ENCODE data around the gene ZBTB4. TPM values are rescaled to one million over a fixed set of nuclear protein-coding genes. Genes with fewer than 3 reads are reported as not detected.
A peak's percentile ranks its signal among the peaks of the same experiment; 100 is the strongest.

The ZBTB4 gene
- total and polyA plus RNA-seq, 9 of the 15 experiments (the other 6 are each of a cell fraction or from before 2014, with no cell fraction given): 0.92 to 6.9 (median 3.3) TPM

DNA sequence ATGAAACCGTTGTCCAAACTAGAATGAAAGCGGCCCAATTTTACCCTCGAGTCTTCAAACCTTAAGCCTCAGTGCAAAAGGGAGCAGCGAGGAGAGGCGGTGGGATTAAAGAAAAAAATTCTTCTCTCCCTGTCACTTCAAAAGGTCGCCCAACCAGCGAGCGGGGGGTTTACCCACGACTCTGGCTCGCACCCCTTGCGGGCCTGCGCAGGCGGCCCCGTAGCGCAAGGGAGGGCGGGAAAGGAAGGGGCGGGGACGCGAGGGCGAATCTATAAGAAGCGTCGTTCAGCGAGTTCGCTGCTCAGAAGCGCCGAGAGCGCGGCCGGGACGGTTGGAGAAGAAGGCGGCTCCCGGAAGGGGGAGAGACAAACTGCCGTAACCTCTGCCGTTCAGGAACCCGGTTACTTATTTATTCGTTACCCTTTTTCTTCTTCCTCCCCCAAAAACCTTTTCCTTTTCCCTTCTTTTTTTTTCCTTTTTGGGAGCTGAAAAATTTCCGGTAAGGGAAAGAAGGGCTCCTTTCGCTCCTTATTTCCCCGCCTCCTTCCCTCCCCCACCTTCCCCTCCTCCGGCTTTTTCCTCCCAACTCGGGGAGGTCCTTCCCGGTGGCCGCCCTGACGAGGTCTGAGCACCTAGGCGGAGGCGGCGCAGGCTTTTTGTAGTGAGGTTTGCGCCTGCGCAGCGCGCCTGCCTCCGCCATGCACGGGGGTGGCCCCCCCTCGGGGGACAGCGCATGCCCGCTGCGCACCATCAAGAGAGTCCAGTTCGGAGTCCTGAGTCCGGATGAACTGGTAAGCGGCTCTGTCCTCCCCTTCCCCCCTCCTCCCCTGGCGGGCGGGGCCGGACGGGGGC lies 4.9 kb upstream of the ZBTB4 start, which contains the start of gene POLR2A (continued):
- TF ChIP-seq, protein P1, sequence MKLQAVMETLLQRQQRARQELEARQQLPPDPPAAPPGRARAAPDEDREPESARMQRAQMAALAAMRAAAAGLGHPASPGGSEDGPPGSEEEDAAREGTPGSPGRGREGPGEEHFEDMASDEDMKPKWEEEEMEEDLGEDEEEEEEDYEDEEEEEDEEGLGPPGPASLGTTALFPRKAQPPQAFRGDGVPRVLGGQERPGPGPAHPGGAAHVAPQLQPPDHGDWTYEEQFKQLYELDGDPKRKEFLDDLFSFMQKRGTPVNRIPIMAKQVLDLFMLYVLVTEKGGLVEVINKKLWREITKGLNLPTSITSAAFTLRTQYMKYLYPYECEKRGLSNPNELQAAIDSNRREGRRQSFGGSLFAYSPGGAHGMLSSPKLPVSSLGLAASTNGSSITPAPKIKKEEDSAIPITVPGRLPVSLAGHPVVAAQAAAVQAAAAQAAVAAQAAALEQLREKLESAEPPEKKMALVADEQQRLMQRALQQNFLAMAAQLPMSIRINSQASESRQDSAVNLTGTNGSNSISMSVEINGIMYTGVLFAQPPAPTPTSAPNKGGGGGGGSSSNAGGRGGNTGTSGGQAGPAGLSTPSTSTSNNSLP (IDR thresholded peaks at IDR 0.05; ENCODE audit: borderline replicate concordance, low read depth, low read length): no peak; the same call in 1 of the 2 replicates
- no peak for TF ChIP-seq HMG20B (CRISPR knock-in tag; IDR thresholded peaks at IDR 0.05)
- TF ChIP-seq, protein P2, sequence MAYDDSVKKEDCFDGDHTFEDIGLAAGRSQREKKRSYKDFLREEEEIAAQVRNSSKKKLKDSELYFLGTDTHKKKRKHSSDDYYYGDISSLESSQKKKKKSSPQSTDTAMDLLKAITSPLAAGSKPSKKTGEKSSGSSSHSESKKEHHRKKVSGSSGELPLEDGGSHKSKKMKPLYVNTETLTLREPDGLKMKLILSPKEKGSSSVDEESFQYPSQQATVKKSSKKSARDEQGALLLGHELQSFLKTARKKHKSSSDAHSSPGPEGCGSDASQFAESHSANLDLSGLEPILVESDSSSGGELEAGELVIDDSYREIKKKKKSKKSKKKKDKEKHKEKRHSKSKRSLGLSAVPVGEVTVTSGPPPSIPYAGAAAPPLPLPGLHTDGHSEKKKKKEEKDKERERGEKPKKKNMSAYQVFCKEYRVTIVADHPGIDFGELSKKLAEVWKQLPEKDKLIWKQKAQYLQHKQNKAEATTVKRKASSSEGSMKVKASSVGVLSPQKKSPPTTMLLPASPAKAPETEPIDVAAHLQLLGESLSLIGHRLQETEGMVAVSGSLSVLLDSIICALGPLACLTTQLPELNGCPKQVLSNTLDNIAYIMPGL (CRISPR knock-in tag; IDR thresholded peaks at IDR 0.05): peak; percentile 29; the same call in 1 of the 2 replicates
- no peak for TF ChIP-seq CEBPB (tag; IDR thresholded peaks at IDR 0.05)
- TF ChIP-seq, protein P3, sequence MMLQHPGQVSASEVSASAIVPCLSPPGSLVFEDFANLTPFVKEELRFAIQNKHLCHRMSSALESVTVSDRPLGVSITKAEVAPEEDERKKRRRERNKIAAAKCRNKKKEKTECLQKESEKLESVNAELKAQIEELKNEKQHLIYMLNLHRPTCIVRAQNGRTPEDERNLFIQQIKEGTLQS (IDR thresholded peaks at IDR 0.05): no peak
- TF ChIP-seq, protein P3 (CRISPR knock-in tag; conservative IDR thresholded peaks at IDR 0.05): peak; percentile 71; the same call in 1 of the 2 replicates
- peak; percentile 90 for TF ChIP-seq MBD2 (IDR thresholded peaks at IDR 0.05; ENCODE audit: borderline replicate concordance, low read depth)
- TF ChIP-seq POLR3A (IDR thresholded peaks at IDR 0.05; ENCODE audit: borderline replicate concordance, extremely low read depth, insufficient read depth, insufficient read length): no peak
- TF ChIP-seq SETDB1 (IDR thresholded peaks at IDR 0.05; ENCODE audit: low read length): no peak
- 0 out of 2 replicates have a peak, but pooled peaks have one; percentile 15 for TF ChIP-seq TCF3 (CRISPR knock-in tag; IDR thresholded peaks at IDR 0.05)
- TF ChIP-seq ZNF140 (CRISPR knock-in tag; IDR thresholded peaks at IDR 0.05): no peak
- TF ChIP-seq CBFA2T3 (IDR thresholded peaks at IDR 0.05): peak; percentile 3; the same call in 1 of the 2 replicates
- peak; percentile 99 for TF ChIP-seq RBFOX2 (IDR thresholded peaks at IDR 0.05; ENCODE audit: low read depth, low read length)
- peak; percentile 87 for TF ChIP-seq EGR1 (conservative IDR thresholded peaks at IDR 0.05)
- TF ChIP-seq SMAD3 (CRISPR knock-in tag; conservative IDR thresholded peaks at IDR 0.05): peak; percentile 69
- no peak for TF ChIP-seq TSC22D4 (tag; IDR thresholded peaks at IDR 0.05)
- peak; percentile 87 for TF ChIP-seq MTA3 (IDR thresholded peaks at IDR 0.05; ENCODE audit: borderline replicate concordance)
- TF ChIP-seq L3MBTL2 (IDR thresholded peaks at IDR 0.05): no peak
- TF ChIP-seq ZNF780A (CRISPR knock-in tag; IDR thresholded peaks at IDR 0.05): no peak
- peak; percentile 26; the same call in 1 of the 2 replicates for TF ChIP-seq HEY1 (CRISPR knock-in tag; IDR thresholded peaks at IDR 0.05; ENCODE audit: borderline replicate concordance)
- no peak for TF ChIP-seq SNRNP70 (optimal IDR thresholded peaks at IDR 0.05; ENCODE audit: low read depth, low read length)
- TF ChIP-seq, protein P4, sequence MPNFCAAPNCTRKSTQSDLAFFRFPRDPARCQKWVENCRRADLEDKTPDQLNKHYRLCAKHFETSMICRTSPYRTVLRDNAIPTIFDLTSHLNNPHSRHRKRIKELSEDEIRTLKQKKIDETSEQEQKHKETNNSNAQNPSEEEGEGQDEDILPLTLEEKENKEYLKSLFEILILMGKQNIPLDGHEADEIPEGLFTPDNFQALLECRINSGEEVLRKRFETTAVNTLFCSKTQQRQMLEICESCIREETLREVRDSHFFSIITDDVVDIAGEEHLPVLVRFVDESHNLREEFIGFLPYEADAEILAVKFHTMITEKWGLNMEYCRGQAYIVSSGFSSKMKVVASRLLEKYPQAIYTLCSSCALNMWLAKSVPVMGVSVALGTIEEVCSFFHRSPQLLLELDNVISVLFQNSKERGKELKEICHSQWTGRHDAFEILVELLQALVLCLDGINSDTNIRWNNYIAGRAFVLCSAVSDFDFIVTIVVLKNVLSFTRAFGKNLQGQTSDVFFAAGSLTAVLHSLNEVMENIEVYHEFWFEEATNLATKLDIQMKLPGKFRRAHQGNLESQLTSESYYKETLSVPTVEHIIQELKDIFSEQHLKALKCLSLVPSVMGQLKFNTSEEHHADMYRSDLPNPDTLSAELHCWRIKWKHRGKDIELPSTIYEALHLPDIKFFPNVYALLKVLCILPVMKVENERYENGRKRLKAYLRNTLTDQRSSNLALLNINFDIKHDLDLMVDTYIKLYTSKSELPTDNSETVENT (CRISPR knock-in tag; IDR thresholded peaks at IDR 0.05): peak; percentile 96
- TF ChIP-seq EP400 (IDR thresholded peaks at IDR 0.05): peak; percentile 49; the same call in 1 of the 2 replicates
